GM12875 (cell line): Measurements from ENCODE around the gene GFRA4.

Source experiments
- H3K4me3 ChIP-seq: one replicate; pipeline ENCODE4 v1.5.1; 2011; ENCODE audit warnings: low read depth, low read length, control low read depth
- CTCF ChIP-seq: IDR thresholded peaks from 2 replicates; pipeline ENCODE4 v1.5.1; 2011; ENCODE audit warnings: low read depth, mild to moderate bottlenecking, control low read depth, inconsistent platforms, low read length, moderate library complexity, borderline replicate concordance; ENCODE audit not compliant: insufficient read depth

The GFRA4 gene, protein sequence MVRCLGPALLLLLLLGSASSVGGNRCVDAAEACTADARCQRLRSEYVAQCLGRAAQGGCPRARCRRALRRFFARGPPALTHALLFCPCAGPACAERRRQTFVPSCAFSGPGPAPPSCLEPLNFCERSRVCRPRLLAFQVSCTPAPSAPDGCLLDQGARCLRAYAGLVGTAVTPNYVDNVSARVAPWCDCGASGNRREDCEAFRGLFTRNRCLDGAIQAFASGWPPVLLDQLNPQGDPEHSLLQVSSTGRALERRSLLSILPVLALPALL

GRCh38 chr20:3663031-3663701 lies at the start of gene GFRA4:
Gene GFRA4, minus strand, starts transcription at chr20:3663399. Its CDS starts 0 bp downstream, at chr20:3663399.
- no peak within 1 kb of the TSS for H3K4me3 ChIP-seq
- no peak for TF ChIP-seq CTCF

- no peak within 1 kb of the TSS for H3K4me3 ChIP-seq
- no peak for TF ChIP-seq CTCF
Observed at GRCh38 chr20:3712279-3712873, 49.2 kb upstream of the GFRA4 start, which contains the start of gene SIGLEC1. Gene SIGLEC1, minus strand, starts transcription at chr20:3712600. Its CDS starts 5,472 bp downstream, at chr20:3707128.

DNA sequence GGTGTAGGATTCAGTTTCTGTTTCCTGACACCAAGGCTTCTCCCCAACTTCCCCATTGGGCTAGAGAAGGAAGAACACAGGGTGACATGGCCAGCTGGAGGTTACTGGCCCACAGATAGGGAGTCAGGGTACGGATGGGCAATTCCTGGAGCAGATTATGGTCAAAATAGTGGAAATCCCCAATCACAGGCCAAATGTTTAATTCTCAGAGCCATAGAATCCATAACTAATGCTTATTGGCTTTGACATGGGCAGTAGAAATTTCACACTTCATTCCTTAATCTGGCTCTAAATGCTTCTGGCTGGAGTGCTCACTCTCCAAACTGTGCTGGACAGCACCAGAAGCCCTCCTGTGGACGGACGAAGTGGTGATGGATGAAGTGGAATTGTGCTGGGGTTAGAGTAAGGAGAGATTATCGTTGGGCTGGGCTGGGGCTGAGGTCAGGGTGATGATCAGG lies 48.3 kb upstream of the GFRA4 start:
- no peak for TF ChIP-seq CTCF
- no peak overlapping the region for H3K4me3 ChIP-seq

- TF ChIP-seq CTCF = peak; percentile 91
Observed at GRCh38 chr20:3710703-3711483, 47.7 kb upstream of the GFRA4 start.

DNA sequence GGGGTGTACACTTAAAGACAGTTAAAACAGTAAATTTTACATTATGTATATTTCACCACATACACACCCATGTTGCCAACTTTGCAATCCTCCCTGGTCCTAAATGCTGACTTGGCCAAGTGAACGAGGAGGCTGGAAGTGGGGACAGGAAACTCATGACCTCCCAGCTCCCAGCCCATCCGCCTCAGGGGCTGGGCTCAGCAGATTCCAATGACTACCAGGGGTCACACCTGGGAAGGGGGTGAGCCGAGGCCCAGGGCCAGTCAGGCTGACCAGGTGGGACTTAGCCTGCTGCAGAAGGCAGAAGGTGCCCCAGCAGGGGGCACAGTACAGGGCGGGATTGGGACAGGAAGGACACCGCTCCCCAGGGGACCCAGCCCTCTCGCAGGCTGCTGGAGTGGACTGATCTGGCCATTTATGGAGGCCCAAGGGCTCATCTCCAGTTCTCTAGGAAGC lies 46.8 kb upstream of the GFRA4 start:
- no peak for TF ChIP-seq CTCF
- H3K4me3 ChIP-seq = no peak overlapping the region

More at GRCh38 chr20:3710703-3711483, 47.7 kb upstream of the GFRA4 start:
- no peak overlapping the region for H3K4me3 ChIP-seq

- H3K4me3 ChIP-seq = no peak overlapping the region
- no peak for TF ChIP-seq CTCF
Observed at GRCh38 chr20:3707508-3707899, 44.3 kb upstream of the GFRA4 start.
